Measurements from ENCODE around the gene SEZ6. TPM values are rescaled to one million over a fixed set of nuclear protein-coding genes. Genes with fewer than 3 reads are reported as not detected.

SEZ6 gene
- not detected in 2 replicates for total RNA-seq

DNA sequence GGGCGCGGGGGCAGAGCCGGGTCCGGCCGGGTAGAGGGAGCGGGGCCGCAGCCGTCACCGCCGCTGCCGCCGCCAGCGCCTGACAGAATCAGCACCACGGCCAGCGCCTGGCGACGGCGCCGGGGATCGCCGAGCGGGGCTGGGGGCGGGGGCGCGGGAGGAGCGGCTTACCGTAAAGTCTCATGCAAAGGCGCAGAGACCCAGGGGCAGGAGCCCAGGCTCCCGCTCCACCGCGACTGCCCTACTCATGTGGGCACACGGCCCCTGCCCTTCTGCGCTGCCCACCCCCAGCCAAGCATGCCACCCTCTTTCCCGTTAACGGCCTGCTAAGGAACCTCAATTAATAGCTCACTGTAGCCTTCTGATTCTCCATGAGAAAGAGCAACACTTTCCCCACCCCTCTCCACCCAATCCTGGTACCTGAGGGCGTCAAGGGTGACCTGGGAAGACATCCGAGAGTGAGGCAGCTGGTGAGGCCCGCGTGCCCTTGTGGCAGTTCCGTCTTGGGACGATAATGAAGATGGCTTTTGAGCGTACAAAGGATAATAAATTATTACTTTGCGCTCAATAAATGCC is at the start of gene SEZ6:
SEZ6 (minus strand) TSS at position 98 of the 576 bp plus-strand sequence. CDS start 164 bp downstream, outside the sequence.

GRCh38 chr17:29042679-29043538 is 37.1 kb upstream of the SEZ6 start, which contains the start of gene PIPOX:
TSS of gene PIPOX (plus strand) at chr17:29043141. CDS start at chr17:29043226, 85 bp downstream.

DNA sequence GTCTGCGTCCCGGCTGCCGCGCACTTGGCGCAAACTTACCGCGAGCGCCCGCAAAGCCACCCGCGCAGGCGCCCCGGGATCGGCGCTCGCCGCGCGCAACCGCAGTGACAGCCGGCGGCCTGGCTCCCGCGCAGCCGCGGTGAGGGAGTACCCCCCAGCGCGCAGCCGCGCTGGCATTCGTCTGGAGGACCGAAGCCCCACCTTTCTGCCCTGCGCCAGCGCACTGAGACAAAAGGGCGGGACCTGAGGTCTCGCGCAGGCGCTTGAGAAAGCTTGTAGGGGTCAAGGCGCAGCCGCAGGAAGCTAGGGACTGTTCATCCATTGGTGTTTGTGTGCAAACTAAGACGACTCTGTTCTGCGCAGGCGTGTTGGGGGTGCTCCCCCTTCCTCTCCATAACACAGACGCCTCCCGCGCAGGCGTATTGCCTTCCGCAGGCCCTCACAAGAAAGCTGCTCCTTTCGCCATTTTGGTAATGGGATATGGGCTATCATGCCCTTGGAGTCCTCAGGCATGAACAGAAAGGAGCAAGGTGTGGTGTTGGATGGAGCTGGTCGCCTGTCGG is 54.3 kb downstream of the SEZ6 start, which contains the start of gene PHF12:
PHF12 (minus strand) TSS at position 91 of the 563 bp plus-strand sequence. CDS start 558 bp downstream, outside the sequence.

Other genes starting within 250 kb of the SEZ6 start
- 7.0 and 10.3 TPM in 2 replicates for gene FAM222B, start 163.2 kb downstream of the SEZ6 start, total RNA-seq
- gene ERAL1, start 151.0 kb downstream of the SEZ6 start, total RNA-seq, result 28.4 and 36.1 TPM in 2 replicates
- 51.4 and 56.3 TPM in 2 replicates for gene FLOT2, start 108.3 kb downstream of the SEZ6 start, total RNA-seq
- gene DHRS13, start 103.0 kb downstream of the SEZ6 start, total RNA-seq, result 5.9 and 11.9 TPM in 2 replicates
- 16.7 and 26.8 TPM in 2 replicates for gene PHF12, start 54.5 kb downstream of the SEZ6 start, total RNA-seq
- gene PIPOX, start 37.1 kb upstream of the SEZ6 start, total RNA-seq, result 1.2 and 1.4 TPM in 2 replicates
- 79.4 and 91.5 TPM in 2 replicates for gene MYO18A, start 174.4 kb upstream of the SEZ6 start, total RNA-seq
- not detected in 2 replicates for gene CRYBA1, start 240.8 kb upstream of the SEZ6 start, total RNA-seq